Coronary artery (tissue), 2 donors: ENCODE results near the gene NPAS3.

ENCODE experiments used
- DNase-seq: peaks from one replicate; pipeline ENCODE4 v3.0.0-alpha.2; 2017; ENCODE audit warnings: low spot score
- H3K27ac ChIP-seq, 2 donors: fragments of 200-600 bp; sonication (generic); one replicate each; pipeline ENCODE4 v1.5.1; 2016 to 2019
- H3K4me3 ChIP-seq: fragments of 200-600 bp; sonication (generic); 2 replicates; pipeline ENCODE4 v1.5.1; 2016; ENCODE audit warnings: mild to moderate bottlenecking, moderate library complexity
- TF ChIP-seq, protein P1 (sequence below): fragments of 200-600 bp; sonication (generic); IDR thresholded peaks from one replicate; pipeline ENCODE4 v1.5.1; 2019; ENCODE audit warnings: antibody characterized with exemption

The NPAS3 gene

DNA sequence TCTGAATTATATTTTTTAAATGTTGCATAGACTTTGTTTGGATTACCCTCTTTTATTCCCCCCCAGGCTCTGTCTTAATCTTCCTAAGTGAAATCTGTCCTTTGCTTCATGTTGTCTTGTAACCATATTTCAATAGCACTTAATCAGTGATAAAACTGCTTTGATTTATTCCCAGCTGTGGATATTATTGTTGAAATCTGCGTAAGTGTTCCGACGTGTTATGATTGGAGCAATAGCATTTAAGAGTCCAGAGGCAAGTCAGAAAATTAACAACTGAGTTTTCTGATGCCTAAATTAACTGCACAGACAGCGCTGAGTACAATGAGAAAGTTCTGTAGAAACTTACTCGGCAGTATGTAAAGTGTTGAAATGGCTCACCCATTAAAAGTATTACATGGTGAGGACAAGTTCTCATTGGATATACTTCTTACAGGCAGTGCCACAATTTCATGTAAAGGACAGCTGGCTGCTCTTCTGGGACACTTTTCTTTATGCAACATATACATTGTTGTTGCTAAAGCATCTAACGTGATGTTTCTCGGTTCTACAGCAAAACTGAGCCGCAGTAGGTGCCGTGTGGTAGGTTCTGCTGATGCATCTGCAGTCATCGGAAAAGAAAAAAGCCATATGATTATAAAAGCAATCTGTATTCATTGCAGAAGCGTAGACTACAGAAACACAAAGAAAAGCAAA, 511.2 kb downstream of the NPAS3 start:
- Histone ChIP-seq H3K27ac (no peak overlapping the region), H3K4me3 (no peak overlapping the region)
- DNase-seq: no peak
- TF ChIP-seq, protein P1, sequence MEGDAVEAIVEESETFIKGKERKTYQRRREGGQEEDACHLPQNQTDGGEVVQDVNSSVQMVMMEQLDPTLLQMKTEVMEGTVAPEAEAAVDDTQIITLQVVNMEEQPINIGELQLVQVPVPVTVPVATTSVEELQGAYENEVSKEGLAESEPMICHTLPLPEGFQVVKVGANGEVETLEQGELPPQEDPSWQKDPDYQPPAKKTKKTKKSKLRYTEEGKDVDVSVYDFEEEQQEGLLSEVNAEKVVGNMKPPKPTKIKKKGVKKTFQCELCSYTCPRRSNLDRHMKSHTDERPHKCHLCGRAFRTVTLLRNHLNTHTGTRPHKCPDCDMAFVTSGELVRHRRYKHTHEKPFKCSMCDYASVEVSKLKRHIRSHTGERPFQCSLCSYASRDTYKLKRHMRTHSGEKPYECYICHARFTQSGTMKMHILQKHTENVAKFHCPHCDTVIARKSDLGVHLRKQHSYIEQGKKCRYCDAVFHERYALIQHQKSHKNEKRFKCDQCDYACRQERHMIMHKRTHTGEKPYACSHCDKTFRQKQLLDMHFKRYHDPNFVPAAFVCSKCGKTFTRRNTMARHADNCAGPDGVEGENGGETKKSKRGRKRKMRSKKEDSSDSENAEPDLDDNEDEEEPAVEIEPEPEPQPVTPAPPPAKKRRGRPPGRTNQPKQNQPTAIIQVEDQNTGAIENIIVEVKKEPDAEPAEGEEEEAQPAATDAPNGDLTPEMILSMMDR: no peak

DNA sequence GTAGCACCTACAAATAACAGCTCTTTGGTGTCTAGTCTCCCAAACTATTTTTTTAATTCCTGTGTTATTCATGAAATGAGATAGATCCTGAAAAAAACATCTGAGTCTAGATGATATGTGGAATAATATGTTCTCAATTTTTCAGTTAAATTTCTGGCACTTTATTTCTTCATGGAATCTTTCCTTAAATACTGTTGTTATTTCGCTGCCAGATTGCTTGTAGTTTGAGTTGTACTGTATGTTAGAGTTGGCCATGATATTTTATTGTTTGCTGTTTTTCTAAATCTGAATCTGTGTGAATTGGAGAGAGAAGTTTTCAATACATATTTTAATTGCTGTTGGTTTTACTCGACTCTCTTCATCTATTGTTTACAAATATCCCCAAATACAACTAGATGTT, 511.7 kb downstream of the NPAS3 start:
- DNase-seq: no peak

DNA sequence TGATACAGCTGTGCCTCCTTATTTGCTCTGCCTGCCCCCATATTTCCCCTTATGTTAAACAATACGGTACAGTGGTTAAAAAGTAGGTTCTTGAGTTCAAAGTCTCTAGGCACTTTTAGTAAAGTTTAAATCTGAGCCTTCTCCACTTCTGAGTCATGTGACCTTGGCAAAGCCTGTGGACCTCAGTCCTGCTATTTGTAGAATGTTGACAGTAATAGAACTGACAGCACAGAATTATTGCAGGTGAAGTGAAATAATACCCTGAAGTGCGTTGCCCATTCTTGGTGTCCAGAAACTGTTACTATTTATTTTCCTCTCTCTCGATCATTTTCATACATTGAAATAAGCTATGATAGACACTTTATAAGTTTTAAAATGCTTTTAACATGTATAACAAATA, 512.5 kb downstream of the NPAS3 start:
- no peak for DNase-seq
- no peak overlapping the region for H3K27ac ChIP-seq

More for the DNA sequence above, 511.7 kb downstream of the NPAS3 start:
- TF ChIP-seq, protein P1: no peak
- no peak overlapping the region for H3K4me3 ChIP-seq
- H3K27ac ChIP-seq: no peak overlapping the region

DNA sequence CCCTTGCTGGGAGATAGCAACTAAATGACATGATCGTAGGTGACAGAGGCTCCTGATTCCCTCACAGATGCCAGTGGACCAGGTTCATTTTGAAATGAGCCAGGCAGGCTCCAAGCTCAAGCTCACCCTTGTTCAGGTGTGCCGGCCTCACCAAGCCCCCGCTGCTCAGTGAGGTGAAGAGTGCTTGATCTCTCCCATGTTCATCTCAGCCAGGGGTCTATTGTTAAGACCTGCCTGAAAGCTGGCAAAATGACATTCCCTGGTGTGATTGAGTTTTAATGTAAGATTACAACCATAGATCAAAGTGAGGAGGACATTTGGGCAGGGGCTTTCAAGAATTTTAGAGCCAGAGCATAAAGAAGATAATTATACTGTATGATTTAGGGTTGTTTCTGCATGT, 514.3 kb downstream of the NPAS3 start:
- no peak for DNase-seq
- TF ChIP-seq, protein P1: no peak
- no peak overlapping the region for H3K27ac ChIP-seq

More for the DNA sequence above, 512.5 kb downstream of the NPAS3 start:
- TF ChIP-seq, protein P1: no peak
- no peak overlapping the region for H3K4me3 ChIP-seq

DNA sequence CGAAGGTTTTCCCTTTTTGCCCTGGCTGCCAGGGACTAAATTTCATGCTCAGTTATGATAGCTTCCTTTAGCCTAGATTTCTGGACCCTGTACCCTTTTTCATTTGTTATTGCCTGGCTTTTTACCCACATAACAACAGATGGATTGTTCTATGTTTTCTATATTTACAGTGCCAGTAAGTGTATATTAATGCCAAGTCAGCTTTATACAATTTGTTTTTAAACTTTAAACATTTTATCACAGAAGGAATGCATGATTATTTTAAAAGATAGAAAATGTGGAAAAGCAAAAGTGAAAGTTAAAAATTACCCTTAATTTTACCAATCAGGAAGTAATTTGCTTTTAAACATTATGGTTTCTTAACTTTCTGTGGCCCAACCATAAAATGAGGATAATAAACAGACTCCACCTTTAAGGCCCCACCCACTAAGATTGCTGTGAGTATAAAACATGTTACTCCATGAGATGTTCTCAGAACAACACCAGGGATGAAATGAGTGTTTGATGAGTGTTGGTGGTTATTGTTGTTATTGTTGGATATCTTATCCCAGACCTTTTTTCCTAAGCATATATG, 515.4 kb downstream of the NPAS3 start:
- H3K27ac ChIP-seq: no peak overlapping the region
- DNase-seq: no peak
- H3K4me3 ChIP-seq: no peak overlapping the region
- TF ChIP-seq, protein P1: no peak

More for the DNA sequence above, 514.3 kb downstream of the NPAS3 start:
- no peak overlapping the region for H3K4me3 ChIP-seq

DNA sequence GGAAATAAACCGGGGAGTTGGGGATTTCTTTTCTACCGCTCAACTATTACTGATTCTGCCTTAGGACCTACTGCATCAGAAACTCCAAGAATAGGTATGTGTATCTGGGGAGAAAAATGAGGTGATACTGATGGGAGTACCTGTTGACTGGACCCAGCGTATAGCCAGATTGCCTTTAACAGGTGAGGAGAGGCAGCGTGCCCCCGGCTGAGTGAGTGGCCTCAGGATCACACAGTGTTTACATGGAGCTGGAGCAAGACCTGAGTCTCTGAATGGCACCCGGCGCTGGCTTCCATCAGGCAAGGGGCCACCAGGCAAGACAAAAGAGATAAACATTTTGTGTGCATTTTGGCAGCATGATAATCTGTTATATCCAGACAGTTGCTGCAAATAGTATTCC, 516.0 kb downstream of the NPAS3 start:
- DNase-seq: no peak
- TF ChIP-seq, protein P1: no peak
- no peak overlapping the region for H3K27ac ChIP-seq
- H3K4me3 ChIP-seq: no peak overlapping the region
